ENCODE results near the gene SP7.
A peak's percentile ranks its signal among the peaks of the same experiment; 100 is the strongest.
"Not testable (repeated sequence)": the region's sequence is repeated elsewhere in the genome, so short reads cannot be mapped to it uniquely, and the experiment has no call there.

Gene SP7

DNA sequence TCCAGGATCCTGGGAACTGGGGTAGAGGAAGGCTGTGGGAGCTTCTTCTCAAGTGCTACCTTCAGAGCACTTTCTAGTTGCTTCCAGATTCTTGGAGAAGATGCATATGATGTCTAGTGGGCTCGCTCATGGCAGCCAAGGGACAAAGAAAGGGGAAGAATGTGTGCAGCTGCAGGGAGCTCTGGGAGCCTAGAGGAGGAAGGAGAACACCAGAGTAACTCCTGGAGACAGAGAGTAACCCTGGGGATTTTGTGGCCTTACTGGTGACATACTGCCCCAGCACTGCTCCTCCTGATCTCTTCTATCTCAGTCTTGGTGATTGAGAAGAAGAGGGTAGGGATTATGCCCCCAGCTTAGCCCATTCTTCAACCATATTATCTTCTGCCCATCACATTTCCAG lies 10.3 kb upstream of the SP7 start:
- DNase-seq (ENCODE audit: low read depth), result no peak

DNA sequence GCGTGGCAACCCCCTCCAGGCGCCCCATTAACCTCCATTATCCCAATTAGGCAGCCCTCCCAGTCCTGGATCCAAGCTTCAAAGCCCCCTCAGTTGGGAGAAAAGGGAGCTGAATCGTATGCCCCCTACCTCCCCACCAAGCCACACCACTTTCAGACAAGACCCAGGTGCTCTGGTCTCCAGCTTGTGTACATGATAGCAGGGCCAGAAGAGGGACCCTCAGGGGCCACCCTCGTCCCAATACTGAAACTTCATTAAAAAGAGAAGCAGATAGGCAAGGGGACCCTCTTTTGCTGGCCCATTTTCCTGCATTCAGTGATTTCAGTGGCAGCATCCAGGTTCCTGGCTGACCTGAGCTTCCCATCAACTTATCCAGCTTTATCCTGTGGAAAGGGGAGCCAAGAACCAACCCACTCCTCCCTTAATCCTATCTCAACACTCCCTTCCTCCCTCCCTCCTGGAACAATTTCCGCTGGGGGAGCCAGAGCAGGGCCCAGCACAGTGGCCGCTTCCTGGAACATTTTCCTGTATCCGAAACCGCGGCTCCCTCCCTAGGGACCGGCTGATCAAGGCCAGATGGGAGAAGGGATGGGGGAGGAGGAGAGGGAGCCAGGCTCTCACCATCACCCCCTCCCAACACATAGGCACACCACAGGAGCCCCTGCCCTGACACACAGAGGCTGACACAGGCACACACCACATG lies 9.5 kb upstream of the SP7 start:
- DNase-seq (ENCODE audit: low read depth), result no peak

DNA sequence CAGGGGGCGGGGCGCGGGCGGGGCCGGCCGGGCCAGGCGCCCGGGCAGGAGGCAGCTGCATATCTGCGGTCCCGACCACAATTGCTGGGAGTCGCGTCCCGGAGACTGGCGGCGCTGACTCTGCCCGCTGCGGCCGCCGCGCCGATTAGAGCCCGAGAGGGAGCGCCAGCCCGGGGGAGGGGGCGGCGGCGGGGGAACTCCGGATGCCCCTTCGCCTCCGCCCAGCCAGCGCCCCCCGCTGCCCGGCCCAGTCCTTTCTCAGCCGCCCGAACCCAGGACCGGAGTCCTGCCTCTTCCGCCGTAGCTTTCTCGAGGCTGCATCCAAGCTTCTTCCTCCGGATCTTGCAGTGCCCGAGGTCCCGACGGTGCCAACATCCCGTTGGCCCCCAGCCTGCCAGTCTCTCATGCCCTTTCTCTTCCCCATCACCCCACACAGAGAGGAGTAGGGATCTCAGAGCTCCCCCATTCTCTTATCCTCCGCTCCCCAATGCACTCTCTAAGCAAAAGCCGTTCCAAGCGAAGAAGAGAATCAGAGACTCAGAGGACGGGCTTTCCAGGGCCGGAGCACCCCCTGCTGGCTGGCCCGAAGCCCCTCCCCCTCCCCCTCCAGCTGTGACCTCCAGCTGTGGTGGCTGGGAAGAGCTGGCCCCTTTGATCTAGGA lies 8.8 kb upstream of the SP7 start:
- DNase-seq (ENCODE audit: low read depth), result no peak

DNA sequence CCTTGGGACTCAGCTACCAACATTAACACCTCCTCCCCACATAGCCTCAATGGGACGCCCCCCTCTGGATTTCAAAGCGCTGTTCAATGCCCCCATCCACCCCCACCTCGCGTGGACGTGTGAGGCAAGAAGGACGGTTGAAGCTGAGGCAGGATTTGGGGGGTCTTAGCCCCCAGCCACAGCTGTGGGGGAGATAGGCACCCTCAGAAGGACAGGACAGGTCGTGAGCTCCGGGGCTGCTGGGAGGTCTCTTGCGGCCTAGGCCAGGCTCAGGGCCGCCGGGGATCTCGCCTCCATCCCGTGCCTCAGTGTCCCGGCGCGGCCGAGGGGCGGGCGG lies 8.3 kb upstream of the SP7 start:
- no peak for DNase-seq (ENCODE audit: low read depth)

DNA sequence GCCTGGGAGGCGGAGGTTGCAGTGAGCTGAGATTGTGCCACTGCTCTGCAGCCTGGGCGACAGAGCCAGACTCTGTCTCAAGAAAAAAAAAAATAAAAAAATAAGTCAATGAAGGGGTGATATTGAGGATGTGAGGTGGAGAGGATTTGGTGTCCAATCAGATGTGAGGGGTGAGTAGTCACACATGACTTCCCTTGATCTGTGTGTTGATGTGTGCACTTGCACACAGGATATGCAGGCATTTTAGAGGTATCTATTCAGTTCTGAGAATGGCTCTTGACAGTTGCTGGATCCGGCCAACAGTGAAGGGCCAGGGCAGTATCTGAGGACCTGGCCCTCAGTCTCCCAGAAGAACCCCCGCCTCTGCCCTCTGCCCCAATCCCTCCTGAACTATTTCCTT lies 7.8 kb upstream of the SP7 start:
- no peak for DNase-seq (ENCODE audit: low read depth)

DNA sequence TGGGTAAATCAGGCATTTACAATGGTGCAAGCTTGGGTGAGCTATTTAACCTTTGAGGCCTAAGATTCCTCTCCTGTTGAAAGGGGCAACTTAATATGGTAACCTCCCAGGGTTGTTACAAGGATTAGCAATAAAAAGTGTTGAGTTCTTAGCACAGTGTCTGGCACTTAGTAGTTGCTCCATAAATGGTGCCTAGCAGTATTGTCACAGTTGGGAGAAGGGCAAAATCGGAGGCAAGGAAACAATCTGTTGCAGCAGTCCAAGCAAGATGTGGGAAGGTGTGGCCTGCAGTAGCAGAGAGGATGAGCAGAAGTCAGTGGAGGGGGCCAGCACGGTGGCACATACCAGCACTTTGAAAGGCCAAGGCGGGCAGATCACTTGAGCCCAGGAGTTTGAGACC lies 7.3 kb upstream of the SP7 start:
- DNase-seq (ENCODE audit: low read depth), result no peak

DNA sequence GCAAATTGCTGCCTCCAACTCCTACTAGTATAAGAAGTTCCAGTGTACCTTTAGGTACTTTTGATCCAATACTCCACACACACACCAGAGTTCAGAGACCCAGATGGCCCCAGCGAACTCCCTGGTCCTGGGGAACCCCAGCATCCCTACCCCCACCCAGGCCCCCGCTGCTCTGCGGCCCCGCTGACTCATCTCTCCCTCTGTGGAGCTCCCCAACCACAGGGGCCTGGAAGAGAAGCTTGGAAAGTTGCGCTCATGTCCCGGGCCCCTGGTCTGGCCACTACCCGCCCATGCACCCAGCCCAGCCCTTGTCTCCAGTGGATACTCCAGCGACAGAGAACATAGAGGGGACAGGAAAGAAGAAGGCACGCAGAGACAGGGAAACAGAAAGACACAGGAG lies 4.2 kb upstream of the SP7 start:
- DNase-seq (ENCODE audit: low read depth), result no peak

DNA sequence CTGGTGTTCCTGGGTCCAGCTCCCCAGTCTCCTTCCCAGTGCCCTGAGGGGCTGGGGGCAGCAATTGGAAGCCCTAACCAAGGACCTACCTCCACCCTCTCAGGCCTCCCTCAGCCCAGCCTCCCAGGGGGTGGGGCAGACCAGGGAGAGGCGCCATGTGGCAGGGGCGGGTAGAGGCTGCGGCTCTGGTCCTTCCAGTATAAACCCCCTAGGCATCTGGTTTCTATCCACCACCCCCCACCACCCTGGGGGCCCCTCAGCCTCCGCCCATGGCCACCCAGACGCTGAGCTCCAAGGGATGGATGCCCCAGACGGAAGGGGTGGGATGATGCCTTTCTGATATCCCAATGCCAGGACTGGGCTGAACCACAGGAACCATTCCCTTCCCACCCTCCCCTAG lies 2.8 kb upstream of the SP7 start:
- no peak for DNase-seq (ENCODE audit: low read depth)

DNA sequence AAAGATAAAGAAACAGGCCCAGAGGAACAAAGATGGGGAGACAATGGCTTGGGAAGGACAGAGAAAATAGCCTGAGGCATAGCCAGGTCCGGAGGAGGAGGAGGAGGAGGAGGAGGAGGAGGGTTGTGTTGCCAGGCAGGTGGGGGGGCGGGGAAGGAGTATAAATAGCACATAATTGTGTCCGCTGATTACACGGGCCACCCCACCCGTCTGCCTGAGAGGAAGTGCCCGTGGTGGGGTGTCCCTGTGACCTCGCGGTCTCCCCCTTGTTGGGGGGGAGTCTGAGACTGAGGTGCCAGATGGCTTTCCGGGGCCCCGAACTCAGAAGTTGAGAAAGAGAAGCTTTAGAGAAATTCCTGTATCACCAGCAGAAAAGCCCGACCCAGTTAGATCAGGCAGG lies 1.9 kb upstream of the SP7 start:
- no peak for DNase-seq (ENCODE audit: low read depth)

DNA sequence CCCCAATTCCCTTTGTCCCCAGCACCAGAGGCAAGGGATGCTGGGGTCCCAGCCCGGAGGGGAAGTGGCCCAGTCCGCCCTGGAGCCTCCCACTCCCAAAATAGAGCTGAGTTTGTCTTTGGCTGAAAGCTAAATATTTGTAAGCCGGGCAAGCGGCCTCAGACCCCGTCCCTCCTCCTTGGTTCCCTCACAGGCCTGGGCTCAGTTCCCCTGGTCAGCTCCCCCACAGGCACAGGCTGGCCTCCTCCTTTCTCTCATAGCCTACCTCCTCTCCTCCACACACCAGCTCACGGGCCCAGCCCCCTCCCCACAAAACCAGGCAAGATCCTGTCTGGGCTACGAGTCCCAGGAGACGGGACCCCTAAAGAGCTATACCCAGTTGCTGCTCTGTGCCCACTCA lies 1.3 kb downstream of the SP7 start:
- DNase-seq (ENCODE audit: low read depth), result no peak

DNA sequence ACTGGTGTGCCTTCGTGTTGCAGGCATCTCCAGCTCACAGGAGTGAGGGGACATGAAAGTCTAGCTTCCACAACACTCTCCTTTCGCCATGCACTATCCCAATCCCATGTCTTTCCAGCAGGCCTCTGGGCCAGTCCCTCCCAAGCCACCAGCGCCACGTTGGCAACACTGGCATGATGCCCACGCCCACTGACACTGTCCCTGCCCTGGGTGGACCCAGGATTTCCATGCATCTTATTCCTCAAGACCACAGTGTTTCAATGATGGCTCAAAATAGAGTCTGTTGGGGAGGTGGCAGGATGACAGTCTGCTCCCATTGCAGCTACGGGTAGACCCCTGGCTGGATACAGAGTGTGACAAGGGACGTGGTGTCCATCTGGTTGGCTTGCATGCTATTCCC lies 2.3 kb downstream of the SP7 start:
- DNase-seq (ENCODE audit: low read depth), result no peak

DNA sequence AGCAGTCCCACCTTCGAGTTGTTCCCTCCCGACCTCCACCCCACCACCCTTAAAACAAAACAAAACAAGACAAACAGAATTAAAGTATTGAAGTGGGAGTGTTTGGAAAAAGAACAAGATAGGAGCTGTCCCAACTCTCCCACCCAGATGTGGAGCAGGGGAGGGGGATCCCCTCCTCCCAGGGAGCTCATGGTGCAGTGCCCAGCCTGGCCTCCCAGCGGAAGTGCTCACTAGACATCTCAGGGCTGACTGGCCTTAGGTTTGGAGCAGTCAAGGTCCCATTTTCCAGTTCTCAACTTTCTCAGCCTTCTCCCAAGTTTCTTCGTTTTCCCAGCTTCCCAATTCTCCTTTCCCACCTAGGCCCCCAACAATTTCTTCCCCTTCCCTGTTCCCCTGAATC lies 2.9 kb downstream of the SP7 start:
- DNase-seq (ENCODE audit: low read depth), result no peak

DNA sequence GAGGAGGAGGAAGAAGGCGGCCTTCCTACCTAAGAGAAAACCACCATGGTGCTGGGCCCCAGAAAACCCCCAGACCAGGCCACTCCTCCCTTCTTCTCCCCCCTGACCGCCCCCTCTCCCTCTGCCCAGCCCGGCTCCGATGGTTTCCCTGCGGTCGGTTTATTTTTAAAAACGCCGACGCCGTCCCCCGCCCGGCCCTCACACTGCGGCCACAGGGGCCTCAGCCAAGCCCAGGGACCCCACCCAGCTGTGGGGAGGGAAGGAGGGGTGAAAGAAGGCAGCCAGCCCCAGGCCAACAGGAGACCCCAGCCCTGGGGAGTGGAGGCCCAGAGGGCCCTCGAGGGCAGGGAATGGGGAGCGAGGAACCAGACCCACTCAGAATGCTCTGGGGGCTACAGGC lies 3.4 kb downstream of the SP7 start:
- no peak for DNase-seq (ENCODE audit: low read depth)

DNA sequence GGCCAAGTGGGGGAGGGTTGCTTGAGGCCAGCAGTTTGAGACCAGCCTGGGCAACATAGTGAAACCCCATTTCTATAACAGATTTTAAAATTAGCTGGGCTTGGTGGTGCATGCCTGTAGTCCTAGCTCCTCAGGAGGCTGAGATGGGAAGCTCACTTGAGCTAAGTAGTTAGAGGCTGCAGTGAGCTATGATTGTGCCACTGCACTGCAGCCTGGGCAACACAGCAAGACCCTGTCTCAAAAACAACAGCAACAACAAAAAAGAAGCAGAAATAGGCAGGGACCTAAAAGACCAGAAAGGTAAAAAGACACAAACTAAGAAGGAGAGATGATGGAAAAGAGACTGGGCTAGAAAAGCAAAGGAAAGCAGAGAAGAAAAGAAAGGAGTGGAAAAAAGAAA lies 3.8 kb downstream of the SP7 start:
- not testable (repeated sequence) for DNase-seq (ENCODE audit: low read depth)

DNA sequence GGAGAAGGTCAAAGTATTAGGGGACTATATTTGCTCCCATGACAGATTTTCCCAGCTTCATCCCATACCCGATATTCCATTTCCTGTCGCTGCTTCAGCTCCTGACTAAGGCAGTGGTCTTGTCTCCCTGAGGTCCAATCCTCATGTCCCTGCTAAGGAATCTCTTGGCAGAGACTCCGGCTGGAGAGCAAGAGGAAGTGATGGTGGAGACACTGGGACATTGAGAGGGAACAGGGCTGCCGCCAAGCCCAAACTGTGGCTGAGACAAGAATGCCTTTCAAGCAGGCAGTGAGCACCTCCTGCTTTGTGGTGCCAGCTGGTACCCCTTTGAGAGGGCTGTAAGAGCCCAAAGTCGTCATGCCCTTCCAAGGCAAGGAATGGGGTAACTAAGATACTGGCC lies 5.5 kb downstream of the SP7 start:
- no peak for DNase-seq (ENCODE audit: low read depth)

DNA sequence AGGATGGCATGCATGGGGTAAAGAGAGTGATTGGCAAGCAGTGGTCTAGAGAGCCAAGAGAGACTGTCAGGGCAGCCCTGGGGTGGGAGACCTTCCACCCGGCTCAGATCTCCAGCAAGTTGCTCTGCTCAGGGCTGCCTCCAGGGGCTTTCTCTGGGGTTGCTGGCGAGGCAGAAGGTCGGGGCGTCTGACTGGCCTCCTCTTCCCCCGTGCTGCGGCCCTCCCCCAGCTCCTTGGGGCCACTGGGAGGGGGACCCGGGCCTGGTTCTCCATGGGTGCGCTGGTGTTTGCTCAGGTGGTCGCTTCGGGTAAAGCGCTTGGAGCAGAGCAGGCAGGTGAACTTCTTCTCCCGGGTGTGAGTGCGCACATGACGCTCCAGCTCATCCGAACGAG lies 8.1 kb downstream of the SP7 start:
- no peak for DNase-seq (ENCODE audit: low read depth)

DNA sequence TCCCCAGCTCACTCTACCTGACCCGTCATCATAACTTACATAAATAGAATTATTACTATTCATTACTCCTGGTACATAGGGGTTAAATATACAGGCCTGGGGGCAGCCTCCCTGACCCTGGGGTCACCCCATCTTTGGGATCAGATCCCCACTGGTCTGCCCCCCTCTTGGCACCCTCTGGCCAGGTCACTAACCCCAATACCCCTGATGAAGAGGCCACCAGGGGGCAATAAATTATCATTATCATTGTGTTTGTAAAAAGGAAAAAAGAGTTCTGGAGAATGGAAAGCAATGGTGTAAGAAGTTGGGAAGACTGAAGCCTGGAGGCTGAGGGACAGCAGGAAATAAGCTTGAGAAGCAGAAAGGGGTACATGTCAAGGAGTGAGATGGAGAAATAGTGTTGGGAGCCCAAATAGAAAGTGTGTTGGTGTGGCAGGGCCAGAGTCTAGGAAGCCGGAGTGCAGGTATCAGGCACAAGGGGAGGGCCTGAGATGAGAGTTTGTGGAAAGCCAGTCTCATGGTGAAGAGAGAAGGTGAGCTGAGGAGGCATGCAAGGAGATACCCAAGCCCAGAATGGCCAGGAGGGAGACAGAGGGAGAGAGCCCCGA lies 8.6 kb downstream of the SP7 start:
- no peak for DNase-seq (ENCODE audit: low read depth)

DNA sequence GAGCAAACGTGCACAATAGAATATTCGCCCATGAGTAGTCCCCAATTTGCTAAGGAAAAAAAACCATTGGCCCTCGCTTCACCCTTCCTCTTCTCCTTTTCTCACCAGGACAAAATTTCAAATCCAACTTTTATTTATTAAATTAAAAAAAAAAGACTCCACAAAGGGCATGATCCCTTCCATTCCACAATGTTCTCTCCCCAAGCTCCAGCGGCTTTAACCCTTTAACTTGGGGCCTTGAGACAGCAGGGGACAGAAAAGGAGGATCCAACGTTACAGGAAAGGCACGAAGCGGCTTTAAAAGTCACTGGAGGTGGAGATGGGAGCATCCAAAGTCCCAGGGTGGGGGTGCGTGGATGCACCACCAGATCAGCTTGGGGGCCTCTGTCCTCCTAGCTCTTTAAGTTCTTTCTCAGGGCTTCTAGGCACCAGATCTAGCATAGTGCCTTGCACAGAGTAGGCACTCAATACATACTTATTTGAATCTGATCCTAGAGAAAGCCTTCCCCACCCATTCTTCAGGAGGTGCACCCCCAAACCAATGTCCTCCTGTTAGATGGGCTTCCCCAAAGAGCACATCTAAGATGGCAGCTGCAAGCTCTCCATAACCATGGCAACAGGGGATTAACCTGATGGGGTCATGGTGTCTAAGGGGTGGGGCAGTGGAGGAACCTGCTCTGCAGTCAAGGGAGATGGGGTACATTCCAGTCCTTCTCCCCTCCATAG lies 9.5 kb downstream of the SP7 start:
- DNase-seq (ENCODE audit: low read depth), result no peak

DNA sequence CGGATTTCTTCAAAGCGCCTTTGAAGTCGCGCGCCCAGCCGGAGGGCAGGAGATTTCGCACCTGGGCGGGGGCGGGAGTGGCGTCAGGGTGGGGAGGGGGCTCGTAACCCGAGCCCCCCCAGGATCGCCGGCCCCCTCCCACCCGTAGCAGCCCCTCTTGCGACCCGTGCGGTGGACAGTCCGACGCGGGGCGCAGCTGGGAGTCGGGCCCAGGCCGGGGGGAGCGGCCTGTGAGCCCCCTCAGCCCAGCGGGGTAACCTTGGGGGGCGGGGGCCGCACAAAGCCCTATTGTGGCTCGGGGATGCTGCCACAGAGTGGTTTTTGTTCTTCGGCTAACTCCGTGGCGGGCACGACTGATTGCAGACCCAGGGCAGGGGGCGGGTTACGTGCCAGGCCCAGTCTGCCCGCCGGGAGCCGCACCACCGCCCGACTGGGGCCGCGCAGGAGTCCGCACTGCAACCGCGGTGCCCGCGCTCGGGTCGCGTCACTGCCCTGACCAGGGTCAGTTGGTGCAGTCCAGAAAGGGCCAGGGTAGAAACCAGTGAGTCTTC lies 10.6 kb downstream of the SP7 start:
- no peak for DNase-seq (ENCODE audit: low read depth)

DNA sequence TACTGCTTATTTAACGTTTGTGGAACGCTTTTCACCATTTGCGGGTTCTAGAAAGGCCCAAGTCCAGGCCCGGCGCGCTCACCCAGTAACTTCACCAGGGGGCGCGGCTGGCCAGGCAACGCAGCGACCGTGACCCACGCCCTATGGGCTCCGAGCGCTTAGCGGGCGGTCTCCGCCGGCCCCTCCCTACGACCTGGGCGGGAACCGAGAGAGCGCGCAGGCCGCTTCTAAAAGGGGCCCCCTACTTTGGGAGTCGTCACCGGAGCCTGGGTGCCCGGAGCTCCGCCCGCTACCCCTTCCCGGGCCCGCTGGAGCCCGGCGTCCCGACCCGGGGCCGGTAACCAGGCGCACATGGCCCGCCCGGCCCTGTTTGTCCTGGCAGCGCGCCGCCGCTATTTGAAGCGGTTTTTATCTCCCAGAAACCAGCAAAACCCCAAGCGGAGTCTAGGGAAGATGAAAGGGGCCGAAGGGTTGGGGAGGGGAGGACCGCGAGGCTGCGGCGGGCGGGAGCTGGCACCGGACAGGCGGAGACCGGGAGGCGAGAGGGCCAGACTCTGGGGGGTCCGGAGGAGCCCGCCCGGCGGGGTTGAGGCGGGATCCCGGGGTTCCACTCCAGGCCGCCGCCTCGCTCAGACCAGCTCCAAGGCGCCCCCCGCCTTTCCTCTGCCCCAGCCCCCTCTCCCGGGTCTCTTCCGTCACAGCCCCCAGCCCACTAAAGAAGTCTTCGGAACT lies 11.2 kb downstream of the SP7 start:
- DNase-seq (ENCODE audit: low read depth), result peak; percentile 75

DNA sequence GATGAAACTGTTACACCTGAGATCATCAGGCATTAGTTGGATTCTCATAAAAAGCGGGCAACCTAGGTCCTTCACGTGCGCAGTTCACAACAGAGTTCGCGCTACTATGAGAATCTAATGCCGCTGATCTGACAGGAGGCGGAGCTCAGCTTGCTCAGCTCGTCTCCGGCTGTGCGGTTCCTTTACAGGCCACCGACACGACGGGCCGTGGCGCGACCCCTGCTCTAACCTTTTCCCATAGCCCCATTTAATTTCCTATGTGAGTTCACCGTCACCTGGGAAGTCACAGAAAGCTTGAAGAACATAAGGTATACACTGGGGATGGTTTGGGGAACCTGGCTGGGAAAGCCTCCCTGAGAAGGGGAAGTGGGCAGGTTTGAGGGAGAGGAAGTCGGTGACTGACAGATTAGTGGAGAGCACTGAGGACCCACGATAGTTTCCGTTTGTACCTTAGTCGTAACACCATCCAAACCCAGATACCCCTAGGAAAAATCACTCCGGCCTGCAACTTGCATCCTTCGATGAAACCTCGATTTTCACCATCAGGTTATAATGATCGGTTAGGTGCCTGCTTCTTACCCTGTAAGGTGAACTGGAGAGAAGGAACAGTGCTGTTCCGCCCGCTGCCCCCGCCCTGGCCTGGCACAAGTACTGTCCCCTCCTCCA lies 11.9 kb downstream of the SP7 start:
- DNase-seq (ENCODE audit: low read depth), result no peak

Data from stimulated activated CD8-positive, alpha-beta memory T cell treated with anti-CD3 and anti-CD28 coated beads, Interleukin-7, amount 100 ng/mL, for 24 hours (primary cell).